Measurements from ENCODE around the gene TUBE1. TPM values are rescaled to one million over a fixed set of nuclear protein-coding genes. Genes with fewer than 3 reads are reported as not detected.

The TUBE1 gene
- total RNA-seq, 1 experiment from 2014 or later: 24.4 TPM

- ChIA-PET CTCF (no interaction called here), POLR2A (ENCODE audit: low non-redundant PET) (no interaction called here)
- H3K27ac ChIP-seq (ENCODE audit: low read depth, low read length, poor library complexity, severe bottlenecking): no peak overlapping the region
- intact Hi-C loops (cut with micrococcal nuclease; ENCODE audit: unreplicated experiment): no loop called here
- no peaks in the 10 kb centered on the region for H3K36me3 ChIP-seq (ENCODE audit: insufficient read depth, low read length, poor library complexity, severe bottlenecking)
- no peaks in the 10 kb centered on the region for H3K4me1 ChIP-seq (ENCODE audit: insufficient read depth, low read length, poor library complexity, severe bottlenecking)
- no TSS peak for BruUV-seq (replicated peaks)
- peaks cover 4% of the 10 kb centered on the region for H3K9me3 ChIP-seq (ENCODE audit: low read depth, low read length, poor library complexity, severe bottlenecking)
- TF ChIP-seq CTCF (conservative IDR thresholded peaks at IDR 0.05; ENCODE audit: low read depth, low read length): no peak
- no peak for TF ChIP-seq EZH2 (IDR thresholded peaks at IDR 0.05; ENCODE audit: borderline replicate concordance, low read depth, low read length, poor library complexity, severe bottlenecking)
- peaks cover 6% of the 10 kb centered on the region for H3K27me3 ChIP-seq (replicated peaks; ENCODE audit: insufficient read depth, low read depth, low read length, poor library complexity)
- H3K4me3 ChIP-seq (ENCODE audit: low read depth, low read length, poor library complexity, severe bottlenecking): no peak overlapping the region
- DNase-seq (ENCODE audit: low spot score): no peak
These were observed 65.5 kb downstream of the TUBE1 start for GRCh38 chr6:112021691-112022310.

Other genes starting within 250 kb of the TUBE1 start
- gene FYN, start 214.0 kb downstream of the TUBE1 start, total RNA-seq (2021): 34.3 and 46.7 TPM in 2 replicates
- gene CCN6, start 33.4 kb downstream of the TUBE1 start, total RNA-seq (2021): not detected in 2 replicates
- 10.5 and 11.6 TPM in 2 replicates for gene FAM229B, start 109 bp upstream of the TUBE1 start, total RNA-seq (2021)
- 1.2 and 2.0 TPM in 2 replicates for gene LAMA4, start 167.1 kb upstream of the TUBE1 start, total RNA-seq (2021)